SK-N-MC (cell line): ENCODE measurements around the gene MTHFSD.

ENCODE experiments used
- EZH2 ChIP-seq: fragments of 200-600 bp; sonication (generic); IDR thresholded peaks from one replicate; pipeline ENCODE4 v1.6.1; 2017; ENCODE audit warnings: antibody characterized with exemption
- FOXP2 ChIP-seq: optimal IDR thresholded peaks from 2 replicates; pipeline ENCODE3; 2011; ENCODE audit warnings: mild to moderate bottlenecking, moderate library complexity; ENCODE audit not compliant: insufficient read depth; ENCODE audit errors: extremely low read length, control extremely low read depth
- POLR2AphosphoS5 ChIP-seq: IDR thresholded peaks from 2 replicates; pipeline ENCODE4 v1.6.1; 2012; ENCODE audit warnings: mild to moderate bottlenecking, low read depth, low read length, borderline replicate concordance

DNA sequence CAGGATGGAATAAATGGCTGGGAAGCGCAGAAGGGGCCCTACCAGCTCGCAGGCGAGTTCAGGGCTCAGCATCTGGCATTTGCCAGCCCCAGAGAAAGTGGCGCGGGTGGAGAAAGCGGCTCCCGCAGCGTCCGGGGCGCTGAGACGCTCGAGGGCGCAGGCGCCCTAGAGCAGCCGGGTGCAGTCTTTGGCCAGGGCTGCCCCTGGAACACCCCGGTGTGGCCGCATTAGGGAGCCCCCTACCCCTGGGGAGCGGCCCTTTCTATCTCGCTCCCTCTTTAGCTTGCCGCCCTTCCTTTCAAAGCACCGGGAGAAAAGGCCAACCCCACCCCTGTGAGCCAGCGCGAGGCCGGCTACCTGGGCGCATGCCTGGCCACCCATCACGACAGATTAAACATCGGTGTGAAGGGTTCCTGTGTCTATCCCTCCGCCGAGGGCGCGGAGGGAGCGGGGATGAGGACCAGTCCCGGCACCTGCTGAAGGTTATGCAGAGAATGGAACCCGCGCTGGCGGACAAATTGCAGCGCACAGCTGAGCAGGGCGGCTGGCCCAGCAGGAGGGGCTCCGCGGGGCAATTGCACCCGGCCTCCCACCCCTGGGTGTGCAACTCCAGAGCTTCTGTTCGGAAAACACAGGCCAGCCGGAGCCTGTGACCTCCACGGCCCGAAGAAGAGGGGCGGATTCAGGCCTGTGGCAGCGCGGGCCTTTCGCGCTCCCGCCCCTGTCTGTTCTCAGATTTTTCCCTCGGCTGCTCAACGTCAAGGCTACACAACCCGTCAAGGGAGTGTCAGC, 60.3 kb downstream of the MTHFSD start:
- no peak for TF ChIP-seq EZH2
- TF ChIP-seq POLR2AphosphoS5: no peak
- TF ChIP-seq FOXP2: no peak
